ENCODE measurements around the gene KCP. TPM values are rescaled to one million over a fixed set of nuclear protein-coding genes. Genes with fewer than 3 reads are reported as not detected.

Gene KCP
- total and polyA plus RNA-seq, 10 of the 15 experiments (the other 5 are each of a cell fraction or from before 2014, with no cell fraction given) = 0.05 to 7.8 (median 2.5) TPM

GRCh38 chr7:128936798-128937197 is 26.3 kb upstream of the KCP start:
- Histone ChIP-seq H3K4me1 (ENCODE audit: control insufficient read depth, insufficient read depth, low read length) (peaks cover 58% of the 10 kb centered on the region), H3K4me2 (ENCODE audit: control insufficient read depth, insufficient read depth) (peak overlapping the region; percentile 98), H3K4me3 (peak overlapping the region; percentile 82), H3K27me3 (replicated peaks in 1 of 2; ENCODE audit: control insufficient read depth in 2 of 2, insufficient read depth in 2 of 2, low read length in 1 of 2) (no peaks in the 10 kb centered on the region), H4K20me1 (ENCODE audit: control insufficient read depth, insufficient read depth) (no peaks in the 10 kb centered on the region), H3K79me2 (ENCODE audit: control insufficient read depth, insufficient read depth, low read length) (peaks cover 79% of the 10 kb centered on the region), H3K9me3 (replicated peaks; ENCODE audit: control insufficient read depth, insufficient read depth, low read length) (no peaks in the 10 kb centered on the region), H3K9ac (ENCODE audit: control insufficient read depth, insufficient read depth, low read length) (peak overlapping the region; percentile 97), H3K36me3 (ENCODE audit: control insufficient read depth in 2 of 2, insufficient read depth in 2 of 2, low read length in 1 of 2) (no peaks in the 10 kb centered on the region), H2AFZ (ENCODE audit: control insufficient read depth, low read depth, low read length) (no peak overlapping the region), H3K27ac (ENCODE audit: control insufficient read depth, insufficient read depth) (peak overlapping the region; percentile 96)
- intact Hi-C loops (cut with micrococcal nuclease; ENCODE audit: unreplicated experiment) = loop anchor here (10.0 kb wide), 2 partner anchors 208 to 678 kb away; partner anchors contain the start of genes NRF1 and TSPAN33
- SMC1A ChIA-PET (ENCODE audit: uncharacterized antibody, unreplicated experiment) = interaction anchor here (0.7 to 3.1 kb wide), 10 partner anchors 16 to 155 kb away, joined by 3 to 11 read pairs (median 4); no protein-coding TSS in a partner anchor
- WGBS (ENCODE audit: insufficient coverage, insufficient replicate concordance, low lambda C conversion rate, missing lambda C conversion rate) = 73% methylated on average over 4 of the region's 4 CpGs
- POLR2A ChIA-PET = interaction anchor here (0.6 to 2.3 kb wide), 9 partner anchors 22 to 200 kb away, joined by 3 to 7 read pairs (median 3); no protein-coding TSS in a partner anchor
- CTCF ChIA-PET = interaction anchor here (1.1 to 2.4 kb wide), 6 partner anchors 22 to 155 kb away, joined by 3 to 10 read pairs (median 4); no protein-coding TSS in a partner anchor
- RAD21 ChIA-PET (ENCODE audit: unreplicated experiment) = interaction anchor here (0.7 to 2.5 kb wide), 5 partner anchors 13 to 155 kb away, joined by 3 to 8 read pairs (median 4); no protein-coding TSS in a partner anchor
- ATAC-seq (no peak), FAIRE-seq (no peak), DNase-seq (ENCODE audit: low read depth, low spot score) (no peak)
- in situ Hi-C loops (cut with MboI) = no loop called here
- BruUV-seq (replicated peaks) = TSS peak; percentile 39
- 0 out of 2 replicates have a peak, but pooled peaks have one; percentile 67 for TF ChIP-seq MLLT1 (IDR thresholded peaks at IDR 0.05)
- no peak for TF ChIP-seq REST (IDR thresholded peaks at IDR 0.05; ENCODE audit: low read depth, low read length)

Measured in GM12878 (cell line).